GM12878 (cell line): ENCODE measurements around the gene CC2D1A. TPM values are rescaled to one million over a fixed set of nuclear protein-coding genes. Genes with fewer than 3 reads are reported as not detected.

Experiments
- ATAC-seq: fragments of 200-7000 bp; cut with Tn5 transposase; 3 replicates; pipeline ENCODE4 v1.9.1; 2020; ENCODE audit warnings: mild to moderate bottlenecking, moderate library complexity
- BruUV-seq: library from RNA; stranded (reverse); fragments of 400-500 nt; replicated peaks from 2 replicates; lab custom pipeline; 2021; lab: Mats Ljungman, UMichigan
- CTCF ChIA-PET: fragments of 300-600 bp; sonication (Branson Sonifier 250); formaldehyde crosslinking; extraction: SDS; loops from one replicate; lab custom pipeline; 2021; ENCODE audit warnings: inconsistent platforms; lab: Yijun Ruan, JAX
- POLR2A ChIA-PET: fragments of 350-600 bp; formaldehyde crosslinking; extraction: SDS; loops from one replicate; lab custom pipeline; 2021; ENCODE audit warnings: inconsistent platforms; lab: Charles Lee
- RAD21 ChIA-PET: fragments of 300-600 bp; sonication (Branson Sonifier 250); formaldehyde crosslinking; loops from one replicate; lab custom pipeline; 2023; ENCODE audit warnings: antibody characterized with exemption; ENCODE audit not compliant: unreplicated experiment; lab: Charles Lee
- SMC1A ChIA-PET: fragments of 300-600 bp; sonication (Branson Sonifier 250); formaldehyde crosslinking; loops from one replicate; lab custom pipeline; 2023; ENCODE audit not compliant: unreplicated experiment, uncharacterized antibody; lab: Charles Lee
- DNase-seq: peaks from one replicate; pipeline ENCODE4 v3.0.0-alpha.2; 2011; ENCODE audit warnings: low read depth, low spot score
- FAIRE-seq: peaks from 3 replicates; lab custom pipeline; 2011; peaks lifted over from hg19 to GRCh38; lab: Jason Lieb, UNC
- H2AFZ ChIP-seq: 2 replicates; pipeline ENCODE4 v1.6.0; 2011; ENCODE audit warnings: low read depth, low read length, control low read depth; ENCODE audit not compliant: control insufficient read depth
- H3K27ac ChIP-seq: 2 replicates; pipeline ENCODE4 v1.5.1; 2011; ENCODE audit warnings: control low read depth; ENCODE audit not compliant: control insufficient read depth, insufficient read depth
- H3K27me3 ChIP-seq, 2 experiments: replicated peaks in 1 of 2; 2 replicates each; pipeline versions ENCODE4 v1.6.0 to v1.6.1; 2011; ENCODE audit warnings: low read length in 1 of 2; ENCODE audit not compliant: control insufficient read depth in 2 of 2, insufficient read depth in 2 of 2
- H3K36me3 ChIP-seq, 2 experiments: 2 replicates each; pipeline ENCODE4 v1.5.1; 2011; ENCODE audit warnings: low read length in 1 of 2; ENCODE audit not compliant: control insufficient read depth in 2 of 2, insufficient read depth in 2 of 2
- H3K4me1 ChIP-seq: 2 replicates; pipeline ENCODE4 v1.6.1; 2011; ENCODE audit warnings: mild to moderate bottlenecking, low read length, moderate library complexity, mixed read lengths; ENCODE audit not compliant: control insufficient read depth, insufficient read depth
- H3K4me2 ChIP-seq: 2 replicates; pipeline ENCODE4 v1.6.0; 2011; ENCODE audit warnings: control low read depth; ENCODE audit not compliant: control insufficient read depth, insufficient read depth
- H3K4me3 ChIP-seq: fragments of 200-600 bp; sonication (generic); 2 replicates; pipeline ENCODE4 v1.5.1; 2016
- H3K79me2 ChIP-seq: 2 replicates; pipeline ENCODE4 v1.6.0; 2011; ENCODE audit warnings: low read length; ENCODE audit not compliant: control insufficient read depth, insufficient read depth
- H3K9ac ChIP-seq: 2 replicates; pipeline ENCODE4 v1.8.0; 2011; ENCODE audit warnings: low read length, control low read depth, mixed read lengths; ENCODE audit not compliant: control insufficient read depth, insufficient read depth
- H3K9me3 ChIP-seq: replicated peaks from 3 replicates; pipeline ENCODE4 v1.5.1; 2011; ENCODE audit warnings: mild to moderate bottlenecking, low read length; ENCODE audit not compliant: control insufficient read depth, insufficient read depth
- H4K20me1 ChIP-seq: 2 replicates; pipeline ENCODE4 v1.6.0; 2011; ENCODE audit not compliant: control insufficient read depth, insufficient read depth
- HCFC1 ChIP-seq: fragments of 150-350 bp; IDR thresholded peaks from 2 replicates; pipeline ENCODE4 v1.6.1; 2014; ENCODE audit warnings: low read length
- JUND ChIP-seq: IDR thresholded peaks from 2 replicates; pipeline ENCODE4 v1.6.1; 2012; ENCODE audit warnings: low read depth, mild to moderate bottlenecking, low read length, improper control_type of control experiment, moderate library complexity
- MTA2 ChIP-seq: fragments of 450-650 bp; IDR thresholded peaks from 2 replicates; pipeline ENCODE4 v1.6.1; 2016; ENCODE audit warnings: low read depth, mild to moderate bottlenecking, moderate library complexity
- NFYB ChIP-seq: IDR thresholded peaks from 2 replicates; pipeline ENCODE4 v1.6.1; 2011; ENCODE audit warnings: low read depth, mild to moderate bottlenecking, low read length, improper control_type of control experiment, moderate library complexity; ENCODE audit not compliant: insufficient read depth
- POLR2AphosphoS2 ChIP-seq: IDR thresholded peaks from 2 replicates; pipeline ENCODE4 v1.6.1; 2011; ENCODE audit warnings: low read depth, mild to moderate bottlenecking, low read length, improper control_type of control experiment, moderate library complexity
- RAD21 ChIP-seq: IDR thresholded peaks from 2 replicates; pipeline ENCODE4 v1.6.1; 2011; ENCODE audit warnings: mild to moderate bottlenecking, low read depth, low read length, moderate library complexity; ENCODE audit not compliant: insufficient read depth
- TBL1XR1 ChIP-seq: IDR thresholded peaks from 2 replicates; pipeline ENCODE4 v1.6.1; 2012; ENCODE audit warnings: low read depth, low read length, improper control_type of control experiment
- ZZZ3 ChIP-seq: IDR thresholded peaks from 2 replicates; pipeline ENCODE4 v1.6.1; 2011; ENCODE audit warnings: low read depth; ENCODE audit not compliant: control insufficient read depth, insufficient read length
- WGBS: methylation state at CpG from one replicate; pipeline ENCODE4 v1.1.6; 2016; ENCODE audit warnings: low lambda C conversion rate; ENCODE audit not compliant: insufficient replicate concordance, insufficient coverage; ENCODE audit errors: missing lambda C conversion rate; 5-methylcytosine and 5-hydroxymethylcytosine counted together
- in situ Hi-C: fragments of 300-500 bp; cut with MboI; formaldehyde crosslinking; loops from 9 replicates; pipeline ENCODE4 v1.14.3; 2018; ENCODE audit warnings: mixed read lengths
- intact Hi-C: fragments of 100-400 bp; cut with micrococcal nuclease; formaldehyde crosslinking; loops from one replicate; pipeline ENCODE4 v1.14.2; 2022; ENCODE audit not compliant: unreplicated experiment
- polyA plus RNA-seq, 11 experiments: library from polyadenylated mRNA; depleted of rRNA in 4 of 11; unstranded in 6 of 11; stranded (reverse) in 5 of 11; fragments of >200 nt; fragmentation: Nextera tagmentation in 4 of 11; fragmentation: Illumina TruSeq in 1 of 11; extraction: Ambion mirVana in 4 of 11; extraction: Trizol in 1 of 11; gene quantifications; 1 replicate in 1 of 11; 2 replicates in 10 of 11; pipeline versions ENCODE4 v1.2.1 to v1.2.3, GENCODE V29; 2011 to 2016; ENCODE audit warnings: inconsistent platforms in 2 of 11, missing spikeins in 2 of 11, low read depth in 1 of 11
- total RNA-seq, 4 experiments: library from RNA; depleted of rRNA in 3 of 4; stranded (reverse); fragments of >200 nt in 3 of 4; fragmentation: Illumina TruSeq in 1 of 4; extraction: Trizol in 1 of 4; gene quantifications; 2 replicates each; pipeline versions ENCODE4 v1.2.1 to v1.2.3, GENCODE V29; 2013 to 2021
- TF ChIP-seq, protein P1 (sequence below): fragments of 450-650 bp; formaldehyde crosslinking; IDR thresholded peaks from 2 replicates; pipeline ENCODE4 v1.5.0; 2022; ENCODE audit warnings: mild to moderate bottlenecking, missing genetic modification characterization
- TF ChIP-seq, protein P2 (sequence below): fragments of 150-350 bp; IDR thresholded peaks from 2 replicates; pipeline ENCODE4 v1.6.1; 2016; ENCODE audit warnings: low read depth, low read length

CC2D1A gene
- total and polyA plus RNA-seq, 10 of the 15 experiments (the other 5 are each of a cell fraction or from before 2014, with no cell fraction given), result 0.13 to 36.1 (median 16.1) TPM

DNA sequence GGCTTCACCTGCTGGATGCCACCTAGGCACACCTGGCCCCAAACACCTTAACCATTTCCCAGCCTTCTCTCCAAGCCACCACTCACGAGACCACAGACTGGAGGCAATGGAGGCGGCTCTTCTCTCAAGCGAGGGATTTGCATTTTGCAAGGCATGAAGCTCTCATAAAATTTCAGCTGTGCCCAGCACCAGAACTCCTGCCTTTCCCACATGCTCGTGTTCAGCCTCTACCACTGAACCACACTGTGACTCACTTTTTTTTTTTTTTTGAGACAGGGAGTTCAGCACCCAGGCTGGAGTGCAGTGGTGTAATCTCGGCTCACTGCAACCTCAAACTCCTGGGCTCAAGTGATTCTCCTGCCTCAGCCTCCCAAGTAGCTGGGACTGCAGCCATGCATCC, 18.5 kb upstream of the CC2D1A start:
- Histone ChIP-seq H3K4me3 (no peak overlapping the region), H3K79me2 (no peaks in the 10 kb centered on the region), H3K4me2 (no peak overlapping the region), H3K4me1 (peaks cover 1% of the 10 kb centered on the region), H3K9ac (no peak overlapping the region), H3K36me3 (no peaks in the 10 kb centered on the region), H3K9me3 (no peaks in the 10 kb centered on the region), H2AFZ (no peak overlapping the region), H4K20me1 (no peaks in the 10 kb centered on the region), H3K27me3 (no peaks in the 10 kb centered on the region), H3K27ac (no peak overlapping the region)
- in situ Hi-C loops, result loop anchor here (25.0 kb wide), 1 partner anchor 450 kb away; no protein-coding TSS in a partner anchor
- ATAC-seq, result no peak
- POLR2A ChIA-PET, result interaction anchor here (0.5 to 0.7 kb wide), 5 partner anchors 25 to 724 kb away, joined by 3 to 6 read pairs (median 3); no protein-coding TSS in a partner anchor
- intact Hi-C loops, result no loop called here
- RAD21 ChIA-PET, result no interaction called here
- DNase-seq, result no peak
- 20% methylated on average over 5 of the region's 5 CpGs for WGBS
- CTCF ChIA-PET, result interaction anchor here (1.2 to 1.4 kb wide), 3 partner anchors 116 to 184 kb away, joined by 3 to 5 read pairs (median 4); no protein-coding TSS in a partner anchor
- no peak for TF ChIP-seq ZZZ3
- TF ChIP-seq HCFC1, result no peak
- TF ChIP-seq NFYB, result no peak
- TF ChIP-seq POLR2AphosphoS2, result no peak
- TF ChIP-seq, protein P1, sequence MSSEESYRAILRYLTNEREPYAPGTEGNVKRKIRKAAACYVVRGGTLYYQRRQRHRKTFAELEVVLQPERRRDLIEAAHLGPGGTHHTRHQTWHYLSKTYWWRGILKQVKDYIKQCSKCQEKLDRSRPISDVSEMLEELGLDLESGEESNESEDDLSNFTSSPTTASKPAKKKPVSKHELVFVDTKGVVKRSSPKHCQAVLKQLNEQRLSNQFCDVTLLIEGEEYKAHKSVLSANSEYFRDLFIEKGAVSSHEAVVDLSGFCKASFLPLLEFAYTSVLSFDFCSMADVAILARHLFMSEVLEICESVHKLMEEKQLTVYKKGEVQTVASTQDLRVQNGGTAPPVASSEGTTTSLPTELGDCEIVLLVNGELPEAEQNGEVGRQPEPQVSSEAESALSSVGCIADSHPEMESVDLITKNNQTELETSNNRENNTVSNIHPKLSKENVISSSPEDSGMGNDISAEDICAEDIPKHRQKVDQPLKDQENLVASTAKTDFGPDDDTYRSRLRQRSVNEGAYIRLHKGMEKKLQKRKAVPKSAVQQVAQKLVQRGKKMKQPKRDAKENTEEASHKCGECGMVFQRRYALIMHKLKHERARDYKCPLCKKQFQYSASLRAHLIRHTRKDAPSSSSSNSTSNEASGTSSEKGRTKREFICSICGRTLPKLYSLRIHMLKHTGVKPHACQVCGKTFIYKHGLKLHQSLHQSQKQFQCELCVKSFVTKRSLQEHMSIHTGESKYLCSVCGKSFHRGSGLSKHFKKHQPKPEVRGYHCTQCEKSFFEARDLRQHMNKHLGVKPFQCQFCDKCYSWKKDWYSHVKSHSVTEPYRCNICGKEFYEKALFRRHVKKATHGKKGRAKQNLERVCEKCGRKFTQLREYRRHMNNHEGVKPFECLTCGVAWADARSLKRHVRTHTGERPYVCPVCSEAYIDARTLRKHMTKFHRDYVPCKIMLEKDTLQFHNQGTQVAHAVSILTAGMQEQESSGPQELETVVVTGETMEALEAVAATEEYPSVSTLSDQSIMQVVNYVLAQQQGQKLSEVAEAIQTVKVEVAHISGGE (CRISPR knock-in tag), result no peak
- TF ChIP-seq, protein P2, sequence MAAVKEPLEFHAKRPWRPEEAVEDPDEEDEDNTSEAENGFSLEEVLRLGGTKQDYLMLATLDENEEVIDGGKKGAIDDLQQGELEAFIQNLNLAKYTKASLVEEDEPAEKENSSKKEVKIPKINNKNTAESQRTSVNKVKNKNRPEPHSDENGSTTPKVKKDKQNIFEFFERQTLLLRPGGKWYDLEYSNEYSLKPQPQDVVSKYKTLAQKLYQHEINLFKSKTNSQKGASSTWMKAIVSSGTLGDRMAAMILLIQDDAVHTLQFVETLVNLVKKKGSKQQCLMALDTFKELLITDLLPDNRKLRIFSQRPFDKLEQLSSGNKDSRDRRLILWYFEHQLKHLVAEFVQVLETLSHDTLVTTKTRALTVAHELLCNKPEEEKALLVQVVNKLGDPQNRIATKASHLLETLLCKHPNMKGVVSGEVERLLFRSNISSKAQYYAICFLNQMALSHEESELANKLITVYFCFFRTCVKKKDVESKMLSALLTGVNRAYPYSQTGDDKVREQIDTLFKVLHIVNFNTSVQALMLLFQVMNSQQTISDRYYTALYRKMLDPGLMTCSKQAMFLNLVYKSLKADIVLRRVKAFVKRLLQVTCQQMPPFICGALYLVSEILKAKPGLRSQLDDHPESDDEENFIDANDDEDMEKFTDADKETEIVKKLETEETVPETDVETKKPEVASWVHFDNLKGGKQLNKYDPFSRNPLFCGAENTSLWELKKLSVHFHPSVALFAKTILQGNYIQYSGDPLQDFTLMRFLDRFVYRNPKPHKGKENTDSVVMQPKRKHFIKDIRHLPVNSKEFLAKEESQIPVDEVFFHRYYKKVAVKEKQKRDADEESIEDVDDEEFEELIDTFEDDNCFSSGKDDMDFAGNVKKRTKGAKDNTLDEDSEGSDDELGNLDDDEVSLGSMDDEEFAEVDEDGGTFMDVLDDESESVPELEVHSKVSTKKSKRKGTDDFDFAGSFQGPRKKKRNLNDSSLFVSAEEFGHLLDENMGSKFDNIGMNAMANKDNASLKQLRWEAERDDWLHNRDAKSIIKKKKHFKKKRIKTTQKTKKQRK, result no peak
- TF ChIP-seq RAD21, result no peak
- no peak for TF ChIP-seq MTA2
- no peak for TF ChIP-seq JUND
- no peak for TF ChIP-seq TBL1XR1
- no peak for FAIRE-seq
- SMC1A ChIA-PET, result interaction anchor here (1.1 kb wide), 1 partner anchor 173 kb away, joined by 4 read pairs; no protein-coding TSS in a partner anchor
- BruUV-seq, result no TSS peak
